SK-N-SH treated with all-trans-retinoic acid at 6 μM for 48 hours (cell line): ENCODE measurements around the gene CTSH.

ENCODE experiments used
- ATAC-seq: fragments of 200-7000 bp; cut with Tn5 transposase; 3 replicates; pipeline ENCODE4 v1.9.1; 2020; ENCODE audit warnings: mild to moderate bottlenecking, moderate library complexity
- ARNTL ChIP-seq: fragments of 450-650 bp; formaldehyde crosslinking; IDR thresholded peaks from 2 replicates; pipeline ENCODE4 v1.5.0; 2020; ENCODE audit warnings: low read depth, mild to moderate bottlenecking, moderate library complexity, borderline replicate concordance
- CSDC2 ChIP-seq: fragments of 250-450 bp; sonication (Bioruptor Pico); IDR thresholded peaks from 2 replicates; pipeline ENCODE4 v1.5.0; 2020; ENCODE audit warnings: mild to moderate bottlenecking, moderate library complexity
- ESRRG ChIP-seq: fragments of 250-450 bp; sonication (Bioruptor Pico); IDR thresholded peaks from 2 replicates; pipeline ENCODE4 v1.6.1; 2021; ENCODE audit warnings: mild to moderate bottlenecking
- GLIS3 ChIP-seq: fragments of 250-450 bp; sonication (Bioruptor Pico); IDR thresholded peaks from 2 replicates; pipeline ENCODE4 v1.5.0; 2020; ENCODE audit warnings: mild to moderate bottlenecking, moderate library complexity
- ISL1 ChIP-seq: fragments of 250-450 bp; sonication (Bioruptor Pico); IDR thresholded peaks from 2 replicates; pipeline ENCODE4 v2.1.2; 2022; ENCODE audit warnings: mild to moderate bottlenecking, moderate library complexity
- OSR1 ChIP-seq: fragments of 250-450 bp; sonication (Bioruptor Pico); IDR thresholded peaks from 2 replicates; pipeline ENCODE4 v1.8.0; 2022; ENCODE audit warnings: moderate library complexity, mild to moderate bottlenecking, inconsistent platforms
- PPARA ChIP-seq: fragments of 250-450 bp; sonication (Bioruptor Pico); IDR thresholded peaks from 2 replicates; pipeline ENCODE4 v1.5.0; 2020; ENCODE audit warnings: mild to moderate bottlenecking, borderline replicate concordance
- RARB ChIP-seq: fragments of 250-450 bp; sonication (Bioruptor Pico); IDR thresholded peaks from 2 replicates; pipeline ENCODE4 v1.8.0; 2021; ENCODE audit warnings: mild to moderate bottlenecking, moderate library complexity
- SNAI2 ChIP-seq: fragments of 250-450 bp; sonication (Bioruptor Pico); IDR thresholded peaks from 2 replicates; pipeline ENCODE4 v1.5.0; 2020; ENCODE audit warnings: mild to moderate bottlenecking, moderate library complexity
- TCF4 ChIP-seq: fragments of 250-450 bp; sonication (Bioruptor Pico); IDR thresholded peaks from 2 replicates; pipeline ENCODE4 v1.8.0; 2021; ENCODE audit warnings: mild to moderate bottlenecking, moderate library complexity, borderline replicate concordance
- TOX ChIP-seq: fragments of 250-450 bp; sonication (Bioruptor Pico); IDR thresholded peaks from 2 replicates; pipeline ENCODE4 v1.8.0; 2021; ENCODE audit warnings: mild to moderate bottlenecking, moderate library complexity, borderline replicate concordance
- ZC3H10 ChIP-seq: fragments of 250-450 bp; sonication (Bioruptor Pico); IDR thresholded peaks from 2 replicates; pipeline ENCODE4 v1.5.1; 2021; ENCODE audit warnings: mild to moderate bottlenecking, moderate library complexity
- ZFP3 ChIP-seq: fragments of 250-450 bp; sonication (Bioruptor Pico); IDR thresholded peaks from 2 replicates; pipeline ENCODE4 v1.5.0; 2020; ENCODE audit warnings: mild to moderate bottlenecking, moderate library complexity
- ZFP30 ChIP-seq: fragments of 450-650 bp; formaldehyde crosslinking; IDR thresholded peaks from 2 replicates; pipeline ENCODE4 v1.5.0; 2022; ENCODE audit warnings: mild to moderate bottlenecking, moderate library complexity
- ZNF565 ChIP-seq: fragments of 450-650 bp; formaldehyde crosslinking; conservative IDR thresholded peaks from 2 replicates; pipeline ENCODE4 v1.5.0; 2020; ENCODE audit warnings: low read depth, mild to moderate bottlenecking, moderate library complexity
- ZNF70 ChIP-seq: fragments of 450-650 bp; formaldehyde crosslinking; IDR thresholded peaks from 2 replicates; pipeline ENCODE4 v1.5.0; 2020; ENCODE audit warnings: mild to moderate bottlenecking, moderate library complexity
- ZNF8 ChIP-seq: fragments of 450-650 bp; formaldehyde crosslinking; IDR thresholded peaks from 2 replicates; pipeline ENCODE4 v1.5.0; 2020; ENCODE audit warnings: mild to moderate bottlenecking, moderate library complexity
- TF ChIP-seq, protein P1 (sequence below): fragments of 250-450 bp; sonication (Bioruptor Pico); IDR thresholded peaks from 2 replicates; pipeline ENCODE4 v1.5.1; 2021; ENCODE audit warnings: mild to moderate bottlenecking, moderate library complexity
- TF ChIP-seq, protein P2 (sequence below): fragments of 250-450 bp; sonication (Bioruptor Pico); IDR thresholded peaks from 2 replicates; pipeline ENCODE4 v1.5.1; 2020; ENCODE audit warnings: low read depth, mild to moderate bottlenecking, moderate library complexity
- TF ChIP-seq, protein P3 (sequence below): fragments of 250-450 bp; sonication (Bioruptor Pico); IDR thresholded peaks from 2 replicates; pipeline ENCODE4 v1.8.0; 2020; ENCODE audit warnings: mild to moderate bottlenecking, moderate library complexity, borderline replicate concordance
- TF ChIP-seq, protein P4 (sequence below): fragments of 250-450 bp; sonication (Bioruptor Pico); IDR thresholded peaks from 2 replicates; pipeline ENCODE4 v1.8.0; 2021; ENCODE audit warnings: low read depth, mild to moderate bottlenecking, moderate library complexity, borderline replicate concordance
- TF ChIP-seq, protein P5 (sequence below): fragments of 250-450 bp; sonication (Bioruptor Pico); IDR thresholded peaks from 2 replicates; pipeline ENCODE4 v1.5.0; 2020; ENCODE audit warnings: mild to moderate bottlenecking, moderate library complexity

CTSH gene, protein sequence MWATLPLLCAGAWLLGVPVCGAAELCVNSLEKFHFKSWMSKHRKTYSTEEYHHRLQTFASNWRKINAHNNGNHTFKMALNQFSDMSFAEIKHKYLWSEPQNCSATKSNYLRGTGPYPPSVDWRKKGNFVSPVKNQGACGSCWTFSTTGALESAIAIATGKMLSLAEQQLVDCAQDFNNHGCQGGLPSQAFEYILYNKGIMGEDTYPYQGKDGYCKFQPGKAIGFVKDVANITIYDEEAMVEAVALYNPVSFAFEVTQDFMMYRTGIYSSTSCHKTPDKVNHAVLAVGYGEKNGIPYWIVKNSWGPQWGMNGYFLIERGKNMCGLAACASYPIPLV

DNA sequence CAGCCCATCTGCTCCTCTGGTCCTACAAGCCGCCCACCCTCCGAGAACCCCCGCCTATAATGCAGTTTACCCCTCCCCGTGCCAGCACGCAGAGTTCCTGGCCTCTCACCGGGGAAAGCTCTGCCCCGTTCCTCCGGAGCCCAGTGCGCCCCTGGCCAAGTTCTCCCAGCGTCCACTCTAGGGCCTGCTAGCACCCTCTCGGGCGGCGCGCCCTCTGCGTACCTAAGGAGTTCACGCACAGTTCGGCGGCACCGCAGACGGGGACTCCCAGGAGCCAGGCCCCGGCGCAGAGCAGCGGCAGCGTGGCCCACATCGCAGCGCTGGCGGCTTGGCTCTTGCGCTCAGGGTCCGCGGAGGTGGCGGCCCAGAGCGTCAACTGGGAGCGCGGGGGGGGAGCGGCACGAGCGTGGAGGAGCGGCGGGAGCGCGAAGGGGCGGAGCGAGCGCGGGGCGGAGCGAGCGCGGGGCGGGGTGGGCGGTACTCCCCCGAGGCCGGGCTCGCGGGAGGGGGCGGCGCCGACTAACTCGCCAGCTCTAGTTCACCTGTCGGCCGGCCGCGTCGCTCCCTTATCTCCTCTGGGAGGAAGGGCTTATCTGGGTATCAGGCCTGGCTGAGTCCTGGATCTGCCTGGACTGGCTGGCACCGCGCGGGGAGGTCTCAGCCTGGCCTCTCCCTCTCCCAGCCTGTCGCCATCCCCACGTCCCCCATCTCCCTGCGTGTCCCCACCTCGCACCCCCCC lies at the start of gene CTSH:
CTSH (minus strand) TSS at position 378 of the 739 bp plus-strand sequence; CDS start at position 313, 65 bp downstream.
- TF ChIP-seq TOX (CRISPR knock-in tag) (no peak), OSR1 (CRISPR knock-in tag) (no peak)
- TF ChIP-seq, protein P1, sequence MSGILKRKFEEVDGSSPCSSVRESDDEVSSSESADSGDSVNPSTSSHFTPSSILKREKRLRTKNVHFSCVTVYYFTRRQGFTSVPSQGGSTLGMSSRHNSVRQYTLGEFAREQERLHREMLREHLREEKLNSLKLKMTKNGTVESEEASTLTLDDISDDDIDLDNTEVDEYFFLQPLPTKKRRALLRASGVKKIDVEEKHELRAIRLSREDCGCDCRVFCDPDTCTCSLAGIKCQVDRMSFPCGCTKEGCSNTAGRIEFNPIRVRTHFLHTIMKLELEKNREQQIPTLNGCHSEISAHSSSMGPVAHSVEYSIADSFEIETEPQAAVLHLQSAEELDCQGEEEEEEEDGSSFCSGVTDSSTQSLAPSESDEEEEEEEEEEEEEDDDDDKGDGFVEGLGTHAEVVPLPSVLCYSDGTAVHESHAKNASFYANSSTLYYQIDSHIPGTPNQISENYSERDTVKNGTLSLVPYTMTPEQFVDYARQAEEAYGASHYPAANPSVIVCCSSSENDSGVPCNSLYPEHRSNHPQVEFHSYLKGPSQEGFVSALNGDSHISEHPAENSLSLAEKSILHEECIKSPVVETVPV (CRISPR knock-in tag): no peak
- peak; percentile 89 for ATAC-seq

DNA sequence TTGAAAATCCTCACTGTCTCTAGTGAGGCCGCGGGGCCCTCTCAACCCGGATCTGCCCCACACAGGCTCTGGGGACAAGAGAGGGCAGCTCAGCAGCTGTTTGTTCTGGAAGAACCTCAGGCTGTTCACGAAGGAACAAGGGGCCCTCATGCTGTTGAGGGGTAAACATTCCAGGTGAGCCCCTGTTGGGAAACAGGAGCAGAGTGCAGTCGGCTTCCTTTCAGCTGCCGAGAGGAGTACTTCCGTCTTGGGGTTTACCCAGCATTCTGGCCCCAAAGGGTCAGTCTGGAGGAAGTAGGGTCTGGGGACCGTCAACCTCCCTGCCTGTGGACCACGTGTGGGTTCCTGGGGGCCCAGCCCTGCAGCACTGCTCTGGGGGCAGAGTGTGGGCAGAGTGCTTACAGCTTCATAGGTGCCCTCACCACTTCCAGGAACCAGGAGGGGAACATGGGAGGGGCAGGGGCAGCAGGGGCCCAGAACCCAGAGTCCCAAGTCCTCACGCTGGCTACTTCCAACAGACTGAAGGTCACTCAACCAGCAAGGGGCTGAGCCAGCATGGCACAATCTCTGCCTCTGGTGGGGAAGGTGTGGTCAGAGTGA lies 49.2 kb upstream of the CTSH start:
- no peak for TF ChIP-seq ZNF70 (CRISPR knock-in tag)
- TF ChIP-seq CSDC2 (CRISPR knock-in tag): no peak
- TF ChIP-seq RARB (CRISPR knock-in tag): no peak
- TF ChIP-seq TOX (CRISPR knock-in tag): no peak
- TF ChIP-seq ZNF565 (CRISPR knock-in tag): no peak
- no peak for TF ChIP-seq ARNTL
- TF ChIP-seq, protein P2, sequence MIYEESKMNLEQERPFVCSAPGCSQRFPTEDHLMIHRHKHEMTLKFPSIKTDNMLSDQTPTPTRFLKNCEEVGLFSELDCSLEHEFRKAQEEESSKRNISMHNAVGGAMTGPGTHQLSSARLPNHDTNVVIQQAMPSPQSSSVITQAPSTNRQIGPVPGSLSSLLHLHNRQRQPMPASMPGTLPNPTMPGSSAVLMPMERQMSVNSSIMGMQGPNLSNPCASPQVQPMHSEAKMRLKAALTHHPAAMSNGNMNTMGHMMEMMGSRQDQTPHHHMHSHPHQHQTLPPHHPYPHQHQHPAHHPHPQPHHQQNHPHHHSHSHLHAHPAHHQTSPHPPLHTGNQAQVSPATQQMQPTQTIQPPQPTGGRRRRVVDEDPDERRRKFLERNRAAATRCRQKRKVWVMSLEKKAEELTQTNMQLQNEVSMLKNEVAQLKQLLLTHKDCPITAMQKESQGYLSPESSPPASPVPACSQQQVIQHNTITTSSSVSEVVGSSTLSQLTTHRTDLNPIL: no peak
- TF ChIP-seq, protein P3, sequence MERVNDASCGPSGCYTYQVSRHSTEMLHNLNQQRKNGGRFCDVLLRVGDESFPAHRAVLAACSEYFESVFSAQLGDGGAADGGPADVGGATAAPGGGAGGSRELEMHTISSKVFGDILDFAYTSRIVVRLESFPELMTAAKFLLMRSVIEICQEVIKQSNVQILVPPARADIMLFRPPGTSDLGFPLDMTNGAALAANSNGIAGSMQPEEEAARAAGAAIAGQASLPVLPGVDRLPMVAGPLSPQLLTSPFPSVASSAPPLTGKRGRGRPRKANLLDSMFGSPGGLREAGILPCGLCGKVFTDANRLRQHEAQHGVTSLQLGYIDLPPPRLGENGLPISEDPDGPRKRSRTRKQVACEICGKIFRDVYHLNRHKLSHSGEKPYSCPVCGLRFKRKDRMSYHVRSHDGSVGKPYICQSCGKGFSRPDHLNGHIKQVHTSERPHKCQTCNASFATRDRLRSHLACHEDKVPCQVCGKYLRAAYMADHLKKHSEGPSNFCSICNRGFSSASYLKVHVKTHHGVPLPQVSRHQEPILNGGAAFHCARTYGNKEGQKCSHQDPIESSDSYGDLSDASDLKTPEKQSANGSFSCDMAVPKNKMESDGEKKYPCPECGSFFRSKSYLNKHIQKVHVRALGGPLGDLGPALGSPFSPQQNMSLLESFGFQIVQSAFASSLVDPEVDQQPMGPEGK: no peak
- TF ChIP-seq, protein P4, sequence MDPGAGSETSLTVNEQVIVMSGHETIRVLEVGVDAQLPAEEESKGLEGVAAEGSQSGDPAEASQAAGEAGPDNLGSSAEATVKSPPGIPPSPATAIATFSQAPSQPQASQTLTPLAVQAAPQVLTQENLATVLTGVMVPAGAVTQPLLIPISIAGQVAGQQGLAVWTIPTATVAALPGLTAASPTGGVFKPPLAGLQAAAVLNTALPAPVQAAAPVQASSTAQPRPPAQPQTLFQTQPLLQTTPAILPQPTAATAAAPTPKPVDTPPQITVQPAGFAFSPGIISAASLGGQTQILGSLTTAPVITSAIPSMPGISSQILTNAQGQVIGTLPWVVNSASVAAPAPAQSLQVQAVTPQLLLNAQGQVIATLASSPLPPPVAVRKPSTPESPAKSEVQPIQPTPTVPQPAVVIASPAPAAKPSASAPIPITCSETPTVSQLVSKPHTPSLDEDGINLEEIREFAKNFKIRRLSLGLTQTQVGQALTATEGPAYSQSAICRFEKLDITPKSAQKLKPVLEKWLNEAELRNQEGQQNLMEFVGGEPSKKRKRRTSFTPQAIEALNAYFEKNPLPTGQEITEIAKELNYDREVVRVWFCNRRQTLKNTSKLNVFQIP: no peak
- TF ChIP-seq SNAI2 (CRISPR knock-in tag): no peak
- TF ChIP-seq GLIS3 (CRISPR knock-in tag): no peak
- no peak for TF ChIP-seq ZNF8
- TF ChIP-seq TCF4 (CRISPR knock-in tag): no peak
- TF ChIP-seq ZFP30 (CRISPR knock-in tag): no peak
- TF ChIP-seq ZC3H10 (CRISPR knock-in tag): no peak
- no peak for TF ChIP-seq ISL1
- no peak for TF ChIP-seq ESRRG (CRISPR knock-in tag)
- no peak for TF ChIP-seq ZFP3
- no peak for TF ChIP-seq PPARA
- TF ChIP-seq, protein P5, sequence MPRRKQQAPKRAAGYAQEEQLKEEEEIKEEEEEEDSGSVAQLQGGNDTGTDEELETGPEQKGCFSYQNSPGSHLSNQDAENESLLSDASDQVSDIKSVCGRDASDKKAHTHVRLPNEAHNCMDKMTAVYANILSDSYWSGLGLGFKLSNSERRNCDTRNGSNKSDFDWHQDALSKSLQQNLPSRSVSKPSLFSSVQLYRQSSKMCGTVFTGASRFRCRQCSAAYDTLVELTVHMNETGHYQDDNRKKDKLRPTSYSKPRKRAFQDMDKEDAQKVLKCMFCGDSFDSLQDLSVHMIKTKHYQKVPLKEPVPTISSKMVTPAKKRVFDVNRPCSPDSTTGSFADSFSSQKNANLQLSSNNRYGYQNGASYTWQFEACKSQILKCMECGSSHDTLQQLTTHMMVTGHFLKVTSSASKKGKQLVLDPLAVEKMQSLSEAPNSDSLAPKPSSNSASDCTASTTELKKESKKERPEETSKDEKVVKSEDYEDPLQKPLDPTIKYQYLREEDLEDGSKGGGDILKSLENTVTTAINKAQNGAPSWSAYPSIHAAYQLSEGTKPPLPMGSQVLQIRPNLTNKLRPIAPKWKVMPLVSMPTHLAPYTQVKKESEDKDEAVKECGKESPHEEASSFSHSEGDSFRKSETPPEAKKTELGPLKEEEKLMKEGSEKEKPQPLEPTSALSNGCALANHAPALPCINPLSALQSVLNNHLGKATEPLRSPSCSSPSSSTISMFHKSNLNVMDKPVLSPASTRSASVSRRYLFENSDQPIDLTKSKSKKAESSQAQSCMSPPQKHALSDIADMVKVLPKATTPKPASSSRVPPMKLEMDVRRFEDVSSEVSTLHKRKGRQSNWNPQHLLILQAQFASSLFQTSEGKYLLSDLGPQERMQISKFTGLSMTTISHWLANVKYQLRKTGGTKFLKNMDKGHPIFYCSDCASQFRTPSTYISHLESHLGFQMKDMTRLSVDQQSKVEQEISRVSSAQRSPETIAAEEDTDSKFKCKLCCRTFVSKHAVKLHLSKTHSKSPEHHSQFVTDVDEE (CRISPR knock-in tag): no peak
- no peak for ATAC-seq
